Measurements from ENCODE around the gene MAN1C1. TPM values are rescaled to one million over a fixed set of nuclear protein-coding genes. Genes with fewer than 3 reads are reported as not detected.

MAN1C1 gene
- total RNA-seq, 1 experiment from 2014 or later = 16.8 TPM

GRCh38 chr1:25711555-25712298 lies 95.1 kb downstream of the MAN1C1 start:
- H3K4me3 Mint-ChIP-seq = no peak overlapping the region
- no peak for DNase-seq (ENCODE audit: low spot score)
- no peaks in the 10 kb centered on the region for H3K27me3 Mint-ChIP-seq (ENCODE audit: low read depth)
- no peak overlapping the region for H3K27ac Mint-ChIP-seq
- ChIA-PET CTCF (interaction anchor here (1.0 to 1.5 kb wide), 3 partner anchors 13 to 87 kb away, joined by 3 to 4 read pairs (median 3); no protein-coding TSS in a partner anchor), POLR2A (no interaction called here)
- TF ChIP-seq ZNF263 (CRISPR knock-in tag; IDR thresholded peaks at IDR 0.05; ENCODE audit: low read depth) (no peak), ZBTB43 (CRISPR knock-in tag; IDR thresholded peaks at IDR 0.05) (no peak), MYBL2 (CRISPR knock-in tag; IDR thresholded peaks at IDR 0.05) (no peak), ZNF532 (CRISPR knock-in tag; IDR thresholded peaks at IDR 0.05; ENCODE audit: borderline replicate concordance) (no peak), JAZF1 (CRISPR knock-in tag; IDR thresholded peaks at IDR 0.05) (no peak), KAT7 (CRISPR knock-in tag; IDR thresholded peaks at IDR 0.05; ENCODE audit: borderline replicate concordance) (no peak), ESRRA (CRISPR knock-in tag; IDR thresholded peaks at IDR 0.05; ENCODE audit: borderline replicate concordance) (no peak), SMAD4 (CRISPR knock-in tag; IDR thresholded peaks at IDR 0.05) (no peak)
- no peaks in the 10 kb centered on the region for H3K36me3 Mint-ChIP-seq
- peaks cover 6% of the 10 kb centered on the region for H3K9me3 Mint-ChIP-seq
- H3K4me1 Mint-ChIP-seq = peaks cover 49% of the 10 kb centered on the region
- ATAC-seq = no peak

- Mint-ChIP-seq H3K27ac (no peak overlapping the region), H3K4me1 (peaks cover 42% of the 10 kb centered on the region), H3K36me3 (no peaks in the 10 kb centered on the region), H3K27me3 (ENCODE audit: low read depth) (no peaks in the 10 kb centered on the region), H3K9me3 (peaks cover 6% of the 10 kb centered on the region), H3K4me3 (no peak overlapping the region)
- POLR2A ChIA-PET = no interaction called here
- ATAC-seq (no peak), DNase-seq (ENCODE audit: low spot score) (no peak)
- TF ChIP-seq FOXJ3 (CRISPR knock-in tag; IDR thresholded peaks at IDR 0.05; ENCODE audit: borderline replicate concordance) = no peak
- TF ChIP-seq STAT6 (CRISPR knock-in tag; conservative IDR thresholded peaks at IDR 0.05; ENCODE audit: low read depth) = no peak
- no peak for TF ChIP-seq MAX (CRISPR knock-in tag; IDR thresholded peaks at IDR 0.05)
- no peak for TF ChIP-seq IRF1 (CRISPR knock-in tag; IDR thresholded peaks at IDR 0.05)
- no peak for TF ChIP-seq ZBTB21 (CRISPR knock-in tag; IDR thresholded peaks at IDR 0.05; ENCODE audit: borderline replicate concordance)
- no peak for TF ChIP-seq PREB (CRISPR knock-in tag; IDR thresholded peaks at IDR 0.05; ENCODE audit: borderline replicate concordance)
- CTCF ChIA-PET = interaction anchor here (1.0 to 1.5 kb wide), 3 partner anchors 13 to 86 kb away, joined by 3 to 4 read pairs (median 3); no protein-coding TSS in a partner anchor
Measured at GRCh38 chr1:25712299-25712970, 95.8 kb downstream of the MAN1C1 start.

Measured in WTC11 (cell line).